GM12892 (cell line): ENCODE results near the gene HAGHL.

Source experiments
- POLR2A ChIP-seq: IDR thresholded peaks from 2 replicates; pipeline ENCODE4 v1.6.1; 2011; ENCODE audit warnings: low read depth, low read length, control low read depth
- POLR2AphosphoS5 ChIP-seq: IDR thresholded peaks from 2 replicates; pipeline ENCODE4 v1.6.1; 2011; ENCODE audit warnings: low read depth, low read length, control low read depth
- TAF1 ChIP-seq: IDR thresholded peaks from 2 replicates; pipeline ENCODE4 v1.6.1; 2011; ENCODE audit warnings: low read depth, mild to moderate bottlenecking, control low read depth, low read length, borderline replicate concordance

DNA sequence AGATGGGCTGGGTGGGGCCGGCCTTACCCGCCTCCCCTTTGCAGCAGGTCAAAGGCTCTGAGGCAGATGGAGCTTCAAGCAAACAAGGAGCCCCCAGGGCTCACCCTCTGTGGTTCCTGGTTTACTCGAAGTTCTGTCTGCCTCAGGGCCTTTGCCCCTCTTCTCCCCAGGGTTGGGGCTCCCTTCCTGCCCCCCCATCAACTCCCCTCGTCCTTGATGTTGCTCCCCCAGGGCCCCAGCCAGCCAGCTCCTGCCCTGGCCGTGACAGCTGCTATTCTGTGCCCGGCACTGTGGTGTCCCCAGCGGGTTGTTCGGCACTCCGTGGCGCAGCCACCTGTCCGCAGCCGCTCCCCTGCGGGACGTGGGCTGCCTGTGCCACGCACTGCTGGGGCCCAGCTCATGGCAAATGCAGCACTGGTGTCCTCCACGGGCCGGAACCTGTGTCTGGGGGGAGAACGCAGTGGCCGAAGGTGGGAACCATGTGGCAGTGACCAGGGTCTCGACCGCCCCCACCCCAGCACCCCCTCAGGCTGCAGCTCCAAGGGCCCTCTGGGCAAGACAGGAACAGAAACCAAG lies 16.3 kb upstream of the HAGHL start:
- TF ChIP-seq POLR2A (no peak), TAF1 (no peak), POLR2AphosphoS5 (no peak)
